Type B pancreatic cell (in vitro differentiated cells): Measurements from ENCODE around the gene ACSF3. TPM values are rescaled to one million over a fixed set of nuclear protein-coding genes. Genes with fewer than 3 reads are reported as not detected.

ENCODE experiments used
- DNase-seq: peaks from one replicate; pipeline ENCODE4 v3.0.0; 2021; ENCODE audit warnings: mixed read lengths; ENCODE audit not compliant: unreplicated experiment; ENCODE audit errors: extremely low spot score
- H3K27ac Mint-ChIP-seq: 2 replicates; pipeline ENCODE4 v1.8.0; 2021; ENCODE audit warnings: mild to moderate bottlenecking, mixed read lengths
- H3K27me3 Mint-ChIP-seq: 2 replicates; pipeline ENCODE4 v1.8.0; 2021; ENCODE audit warnings: mixed read lengths
- H3K36me3 Mint-ChIP-seq: 2 replicates; pipeline ENCODE4 v1.8.0; 2021; ENCODE audit warnings: mixed read lengths
- H3K4me1 Mint-ChIP-seq: one replicate; pipeline ENCODE4 v1.8.0; 2021; ENCODE audit warnings: mixed read lengths; ENCODE audit not compliant: unreplicated experiment
- H3K4me3 Mint-ChIP-seq: 2 replicates; pipeline ENCODE4 v1.8.0; 2021; ENCODE audit warnings: mild to moderate bottlenecking, mixed read lengths
- H3K9me3 Mint-ChIP-seq: 2 replicates; pipeline ENCODE4 v1.8.0; 2021; ENCODE audit warnings: mixed read lengths
- total RNA-seq: library from RNA; stranded (reverse); gene quantifications from 2 replicates; pipeline ENCODE4 v1.2.1, GENCODE V29; 2021; ENCODE audit warnings: low replicate concordance
- TF ChIP-seq, protein P1 (sequence below): fragments of 200-600 bp; sonication (generic); conservative IDR thresholded peaks from 2 replicates; pipeline ENCODE4 v1.5.0; 2021; ENCODE audit warnings: antibody characterized with exemption, mild to moderate bottlenecking

ACSF3 gene
- total RNA-seq, 1 donor from 2014 or later, result 29.0 TPM

DNA sequence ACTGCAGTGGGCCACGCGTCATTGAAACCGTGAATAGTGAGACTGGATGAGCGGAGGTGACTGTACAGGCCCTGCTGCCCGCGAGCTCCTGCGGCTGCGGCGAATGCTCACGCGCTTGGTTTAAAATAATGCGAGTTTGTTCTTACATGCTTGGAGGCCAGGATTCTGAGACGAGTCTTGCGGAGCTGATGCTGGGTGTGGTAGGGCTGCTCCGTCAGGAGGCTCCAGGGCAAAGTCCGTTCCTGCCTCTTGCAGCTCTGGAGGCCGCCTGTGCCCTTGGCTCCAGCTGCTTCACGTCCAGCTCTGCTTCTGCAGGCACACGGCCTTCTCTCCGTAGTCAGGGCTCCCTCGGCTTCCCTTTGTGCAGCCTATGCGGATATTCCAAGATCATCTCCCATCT lies 9.5 kb downstream of the ACSF3 start:
- H3K27ac Mint-ChIP-seq, result peak overlapping the region; percentile 64
- no peaks in the 10 kb centered on the region for H3K9me3 Mint-ChIP-seq
- no peak for DNase-seq
- H3K4me3 Mint-ChIP-seq, result no peak overlapping the region
- TF ChIP-seq, protein P1, sequence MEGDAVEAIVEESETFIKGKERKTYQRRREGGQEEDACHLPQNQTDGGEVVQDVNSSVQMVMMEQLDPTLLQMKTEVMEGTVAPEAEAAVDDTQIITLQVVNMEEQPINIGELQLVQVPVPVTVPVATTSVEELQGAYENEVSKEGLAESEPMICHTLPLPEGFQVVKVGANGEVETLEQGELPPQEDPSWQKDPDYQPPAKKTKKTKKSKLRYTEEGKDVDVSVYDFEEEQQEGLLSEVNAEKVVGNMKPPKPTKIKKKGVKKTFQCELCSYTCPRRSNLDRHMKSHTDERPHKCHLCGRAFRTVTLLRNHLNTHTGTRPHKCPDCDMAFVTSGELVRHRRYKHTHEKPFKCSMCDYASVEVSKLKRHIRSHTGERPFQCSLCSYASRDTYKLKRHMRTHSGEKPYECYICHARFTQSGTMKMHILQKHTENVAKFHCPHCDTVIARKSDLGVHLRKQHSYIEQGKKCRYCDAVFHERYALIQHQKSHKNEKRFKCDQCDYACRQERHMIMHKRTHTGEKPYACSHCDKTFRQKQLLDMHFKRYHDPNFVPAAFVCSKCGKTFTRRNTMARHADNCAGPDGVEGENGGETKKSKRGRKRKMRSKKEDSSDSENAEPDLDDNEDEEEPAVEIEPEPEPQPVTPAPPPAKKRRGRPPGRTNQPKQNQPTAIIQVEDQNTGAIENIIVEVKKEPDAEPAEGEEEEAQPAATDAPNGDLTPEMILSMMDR, result no peak
- peaks cover 12% of the 10 kb centered on the region for H3K36me3 Mint-ChIP-seq
- peaks cover 2% of the 10 kb centered on the region for H3K4me1 Mint-ChIP-seq
- no peaks in the 10 kb centered on the region for H3K27me3 Mint-ChIP-seq

DNA sequence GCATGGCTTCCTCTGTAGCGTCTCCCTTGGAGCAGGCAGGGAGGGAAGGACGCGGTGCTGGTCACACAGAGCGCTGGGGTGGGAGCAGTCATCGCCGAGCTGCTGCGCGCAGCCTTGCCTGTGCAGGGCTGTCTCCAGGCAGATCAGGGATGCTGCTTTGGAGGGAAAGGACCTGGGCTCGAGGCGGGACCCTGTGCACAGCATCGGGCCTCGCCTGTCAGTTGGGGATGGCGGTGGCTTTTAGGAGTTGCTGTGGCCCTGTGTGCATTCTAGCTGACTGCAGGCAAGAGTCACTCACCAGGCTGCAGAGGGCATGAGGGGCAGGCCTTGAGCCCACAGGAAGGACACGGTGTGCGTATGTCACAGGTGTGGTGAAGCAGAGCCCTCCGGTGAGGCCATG lies 10.1 kb downstream of the ACSF3 start:
- Mint-ChIP-seq H3K4me1 (no peaks in the 10 kb centered on the region), H3K27me3 (no peaks in the 10 kb centered on the region), H3K27ac (no peak overlapping the region), H3K9me3 (no peaks in the 10 kb centered on the region), H3K4me3 (no peak overlapping the region), H3K36me3 (peaks cover 17% of the 10 kb centered on the region)
- DNase-seq, result no peak
- TF ChIP-seq, protein P1, result no peak

DNA sequence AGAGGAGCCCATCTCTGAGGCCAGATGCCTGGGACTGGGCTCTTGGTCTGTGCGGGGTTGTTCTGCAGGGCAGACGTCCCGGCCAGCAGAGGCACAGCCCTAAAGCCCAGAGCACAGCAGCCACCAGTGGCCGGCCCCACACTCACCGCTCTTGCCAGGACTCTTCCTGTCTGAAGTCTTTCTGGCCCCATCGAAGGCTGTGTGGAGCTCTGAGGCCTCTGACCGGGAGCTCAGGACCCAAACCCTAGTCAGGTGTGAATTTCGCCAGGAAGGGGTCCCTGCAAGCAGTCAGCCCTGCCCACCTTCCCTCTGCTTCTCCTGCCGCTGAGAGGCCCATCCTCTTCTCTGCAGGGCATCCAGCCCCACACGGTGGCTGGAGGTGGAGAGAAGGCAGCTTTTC lies 10.7 kb downstream of the ACSF3 start:
- H3K4me1 Mint-ChIP-seq, result no peaks in the 10 kb centered on the region
- H3K36me3 Mint-ChIP-seq, result peaks cover 17% of the 10 kb centered on the region
- TF ChIP-seq, protein P1, result no peak
- no peak overlapping the region for H3K4me3 Mint-ChIP-seq
- H3K27ac Mint-ChIP-seq, result no peak overlapping the region
- H3K9me3 Mint-ChIP-seq, result no peaks in the 10 kb centered on the region
- DNase-seq, result no peak
- no peaks in the 10 kb centered on the region for H3K27me3 Mint-ChIP-seq

DNA sequence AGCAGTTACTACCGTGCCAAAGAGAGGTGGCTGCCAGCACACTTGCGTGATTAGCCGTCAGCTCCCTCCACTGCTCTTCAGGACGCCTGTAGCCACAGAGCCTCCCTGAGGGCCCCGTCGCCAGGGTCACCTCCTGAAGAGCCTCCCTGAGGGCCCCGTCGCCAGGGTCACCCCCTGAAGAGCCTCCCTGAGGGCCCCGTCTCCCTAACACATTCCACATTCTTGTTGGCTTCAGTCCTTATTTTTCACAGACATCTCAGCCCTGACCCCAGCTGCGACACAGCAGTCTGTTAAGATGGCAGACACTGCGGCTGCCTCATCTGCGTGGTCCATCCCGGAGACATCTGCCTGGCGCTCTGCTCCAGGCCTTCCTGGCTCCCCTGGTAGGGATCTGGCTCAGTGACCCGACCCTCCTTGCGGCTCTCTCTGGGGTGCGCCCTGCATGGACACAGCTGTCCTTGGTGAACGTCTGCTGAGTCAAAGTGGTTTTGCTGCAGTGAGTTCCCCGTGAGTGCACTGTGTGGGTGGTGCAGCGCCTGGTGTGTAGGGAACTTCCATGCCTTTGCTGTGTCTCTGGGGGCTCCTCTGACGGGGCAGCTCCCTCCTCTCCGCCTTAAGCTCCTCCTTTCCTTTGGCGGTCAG lies 11.4 kb downstream of the ACSF3 start:
- H3K27ac Mint-ChIP-seq, result no peak overlapping the region
- TF ChIP-seq, protein P1, result no peak
- H3K4me1 Mint-ChIP-seq, result no peaks in the 10 kb centered on the region
- H3K27me3 Mint-ChIP-seq, result no peaks in the 10 kb centered on the region
- peaks cover 20% of the 10 kb centered on the region for H3K36me3 Mint-ChIP-seq
- DNase-seq, result no peak
- no peaks in the 10 kb centered on the region for H3K9me3 Mint-ChIP-seq
- no peak overlapping the region for H3K4me3 Mint-ChIP-seq

DNA sequence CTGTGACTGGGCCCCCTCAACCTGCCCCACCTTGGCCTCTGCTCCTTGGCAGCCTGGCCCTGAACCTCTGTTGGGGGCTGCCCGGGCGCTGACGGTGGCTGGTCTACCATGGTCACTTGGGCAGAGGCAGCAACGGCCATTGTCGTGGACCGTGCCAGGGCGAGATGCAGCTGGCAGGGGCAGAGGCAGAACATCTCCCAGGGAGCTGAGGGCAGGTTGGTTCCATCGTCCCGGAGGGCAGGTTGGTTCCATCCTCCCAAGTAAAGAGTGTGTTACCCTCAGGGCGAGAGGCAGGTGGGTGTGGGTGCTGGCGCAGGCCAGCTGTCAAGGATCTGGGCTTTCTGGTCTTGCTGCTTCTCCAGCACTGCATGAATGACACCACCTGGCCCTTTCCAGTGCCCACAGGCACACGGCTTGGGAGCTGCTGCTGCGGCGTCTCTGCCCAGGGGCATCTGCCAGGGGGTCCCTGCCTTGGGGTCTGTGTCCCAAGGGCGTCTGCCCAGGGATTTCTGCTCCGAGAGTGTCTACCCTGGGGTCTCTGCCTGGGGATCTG lies 12.0 kb downstream of the ACSF3 start:
- Mint-ChIP-seq H3K36me3 (peaks cover 20% of the 10 kb centered on the region), H3K27ac (no peak overlapping the region), H3K9me3 (no peaks in the 10 kb centered on the region), H3K4me3 (no peak overlapping the region), H3K27me3 (no peaks in the 10 kb centered on the region), H3K4me1 (no peaks in the 10 kb centered on the region)
- TF ChIP-seq, protein P1, result no peak
- no peak for DNase-seq
